ENCODE results near the gene IPCEF1. TPM values are rescaled to one million over a fixed set of nuclear protein-coding genes. Genes with fewer than 3 reads are reported as not detected.

IPCEF1 gene
- total and polyA plus RNA-seq, 2 donors (not counting 3 experiments of a cell fraction or from before 2014, with no cell fraction given): 0.01 to 0.51 TPM

DNA sequence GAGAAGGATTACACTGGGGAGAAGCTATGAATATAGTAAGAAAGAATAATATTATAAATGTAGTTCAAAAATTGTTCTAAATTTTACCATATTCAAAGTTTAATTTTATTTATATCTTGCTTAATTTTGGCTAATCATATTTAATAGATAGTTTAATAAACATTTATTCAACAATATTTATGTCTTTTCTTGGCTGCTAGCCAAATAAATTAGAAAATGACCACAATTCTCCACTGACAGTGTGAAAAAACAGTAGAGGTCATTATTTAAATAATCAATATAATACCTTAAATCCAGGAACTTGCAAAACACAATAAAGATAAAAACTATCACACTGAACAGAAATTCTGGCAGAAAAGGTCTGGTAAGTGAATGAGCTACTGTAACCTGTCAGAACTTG lies 145.9 kb downstream of the IPCEF1 start:
- no peak overlapping the region for H2AFZ ChIP-seq (ENCODE audit: low read depth, low read length)
- no peaks in the 10 kb centered on the region for H3K4me1 ChIP-seq (ENCODE audit: control insufficient read depth, extremely low read depth, insufficient read depth, low read length)
- DNase-seq (ENCODE audit: low read depth, low spot score) (no peak), FAIRE-seq (no peak)
- no peaks in the 10 kb centered on the region for H3K9me3 ChIP-seq (replicated peaks; ENCODE audit: control insufficient read depth, insufficient read depth, low read length)
- no peak for TF ChIP-seq EZH2 (IDR thresholded peaks at IDR 0.05; ENCODE audit: borderline replicate concordance, low read depth, low read length, severe bottlenecking)
- TF ChIP-seq POLR2A (IDR thresholded peaks at IDR 0.05; ENCODE audit: low read depth, low read length): no peak
- TF ChIP-seq, protein P1, sequence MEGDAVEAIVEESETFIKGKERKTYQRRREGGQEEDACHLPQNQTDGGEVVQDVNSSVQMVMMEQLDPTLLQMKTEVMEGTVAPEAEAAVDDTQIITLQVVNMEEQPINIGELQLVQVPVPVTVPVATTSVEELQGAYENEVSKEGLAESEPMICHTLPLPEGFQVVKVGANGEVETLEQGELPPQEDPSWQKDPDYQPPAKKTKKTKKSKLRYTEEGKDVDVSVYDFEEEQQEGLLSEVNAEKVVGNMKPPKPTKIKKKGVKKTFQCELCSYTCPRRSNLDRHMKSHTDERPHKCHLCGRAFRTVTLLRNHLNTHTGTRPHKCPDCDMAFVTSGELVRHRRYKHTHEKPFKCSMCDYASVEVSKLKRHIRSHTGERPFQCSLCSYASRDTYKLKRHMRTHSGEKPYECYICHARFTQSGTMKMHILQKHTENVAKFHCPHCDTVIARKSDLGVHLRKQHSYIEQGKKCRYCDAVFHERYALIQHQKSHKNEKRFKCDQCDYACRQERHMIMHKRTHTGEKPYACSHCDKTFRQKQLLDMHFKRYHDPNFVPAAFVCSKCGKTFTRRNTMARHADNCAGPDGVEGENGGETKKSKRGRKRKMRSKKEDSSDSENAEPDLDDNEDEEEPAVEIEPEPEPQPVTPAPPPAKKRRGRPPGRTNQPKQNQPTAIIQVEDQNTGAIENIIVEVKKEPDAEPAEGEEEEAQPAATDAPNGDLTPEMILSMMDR (IDR thresholded peaks at IDR 0.05; ENCODE audit: extremely low read depth in 1 of 2, insufficient read depth in 1 of 2, low read depth in 1 of 2, low read length in 2 of 2): no peak
- TF ChIP-seq JUN (IDR thresholded peaks at IDR 0.05; ENCODE audit: borderline replicate concordance, insufficient read depth, insufficient read length, low read depth): no peak
- no peak for TF ChIP-seq GATA2 (IDR thresholded peaks at IDR 0.05; ENCODE audit: insufficient read depth, insufficient read length, low read depth, low read length)
- TF ChIP-seq POLR2AphosphoS5 (IDR thresholded peaks at IDR 0.05; ENCODE audit: insufficient read depth, low read depth, low read length): no peak
- TF ChIP-seq FOS (IDR thresholded peaks at IDR 0.05; ENCODE audit: borderline replicate concordance, insufficient read depth, low read length): no peak
- TF ChIP-seq MYC (IDR thresholded peaks at IDR 0.05; ENCODE audit: low read depth, low read length): no peak
- TF ChIP-seq, protein P2, sequence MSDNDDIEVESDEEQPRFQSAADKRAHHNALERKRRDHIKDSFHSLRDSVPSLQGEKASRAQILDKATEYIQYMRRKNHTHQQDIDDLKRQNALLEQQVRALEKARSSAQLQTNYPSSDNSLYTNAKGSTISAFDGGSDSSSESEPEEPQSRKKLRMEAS (IDR thresholded peaks at IDR 0.05; ENCODE audit: insufficient read depth, insufficient read length): no peak
- BruUV-seq (replicated peaks): no TSS peak
- ChIA-PET CTCF (interaction anchor here (0.6 to 1.5 kb wide), 2 partner anchors 14 to 22 kb away, joined by 3 read pairs; no protein-coding TSS in a partner anchor), POLR2A (no interaction called here)
- H3K9me1 ChIP-seq (replicated peaks; ENCODE audit: control insufficient read depth, extremely low read depth, insufficient read depth, low read length): no peaks in the 10 kb centered on the region
- H3K9ac ChIP-seq (replicated peaks; ENCODE audit: extremely low read depth, insufficient read depth, low read length): no peak overlapping the region
- dilution Hi-C loops (cut with MboI; ENCODE audit: extremely low pct_ligation_motif_present, low sequenced_read_pairs): no loop called here
- no peaks in the 10 kb centered on the region for H3K27me3 ChIP-seq (ENCODE audit: control insufficient read depth in 2 of 2, insufficient read depth in 2 of 2, low read length in 2 of 2)
- no peak overlapping the region for H3K4me2 ChIP-seq (ENCODE audit: insufficient read depth, low read length)
- no peaks in the 10 kb centered on the region for H3K36me3 ChIP-seq (ENCODE audit: control insufficient read depth in 2 of 2, extremely low read depth in 1 of 2, insufficient read depth in 2 of 2, low read length in 2 of 2)
- intact Hi-C loops (cut with micrococcal nuclease): no loop called here
- H3K27ac ChIP-seq (ENCODE audit: insufficient read depth, low read depth, low read length): no peak overlapping the region
- H4K20me1 ChIP-seq (replicated peaks; ENCODE audit: control insufficient read depth, extremely low read depth, insufficient read depth, low read length): no peaks in the 10 kb centered on the region
- H3K4me3 ChIP-seq (replicated peaks in 1 of 3; ENCODE audit: insufficient read depth in 1 of 3, low read depth in 1 of 3, low read length in 3 of 3): no peak overlapping the region
- no peaks in the 10 kb centered on the region for H3K79me2 ChIP-seq (ENCODE audit: control insufficient read depth, insufficient read depth, low read length)
